LNCAP (cell line): ENCODE measurements around the gene CYP2S1.

ENCODE experiments used
- CTCF ChIP-seq: fragments of 450-650 bp; IDR thresholded peaks from 2 replicates; pipeline ENCODE4 v1.5.1; 2017; ENCODE audit warnings: mild to moderate bottlenecking

Gene CYP2S1

GRCh38 chr19:41235480-41235879 is 42.5 kb downstream of the CYP2S1 start:
- no peak for TF ChIP-seq CTCF

GRCh38 chr19:41238244-41238643 is 45.2 kb downstream of the CYP2S1 start:
- TF ChIP-seq CTCF, result no peak

GRCh38 chr19:41239363-41239762 is 46.3 kb downstream of the CYP2S1 start:
- no peak for TF ChIP-seq CTCF

GRCh38 chr19:41239961-41240574 is 47.0 kb downstream of the CYP2S1 start:
- TF ChIP-seq CTCF, result no peak

- no peak for TF ChIP-seq CTCF
Observed at GRCh38 chr19:41241859-41242258, 48.8 kb downstream of the CYP2S1 start.

- no peak for TF ChIP-seq CTCF
Observed at GRCh38 chr19:41244117-41244516, 51.1 kb downstream of the CYP2S1 start.

GRCh38 chr19:41245843-41246242 is 52.8 kb downstream of the CYP2S1 start:
- TF ChIP-seq CTCF, result no peak

- TF ChIP-seq CTCF, result no peak
Observed at GRCh38 chr19:41248895-41249294, 55.9 kb downstream of the CYP2S1 start.
